BJ (cell line): ENCODE data around the gene DAPK2. TPM values are rescaled to one million over a fixed set of nuclear protein-coding genes. Genes with fewer than 3 reads are reported as not detected.

Experiments used
- CTCF ChIA-PET: fragments of 350-600 bp; formaldehyde crosslinking; extraction: SDS; loops from one replicate; lab custom pipeline; 2021; ENCODE audit warnings: antibody characterized with exemption, inconsistent platforms; lab: Yijun Ruan, JAX
- POLR2A ChIA-PET: fragments of 300-600 bp; sonication (Branson Sonifier 250); formaldehyde crosslinking; extraction: SDS; loops from one replicate; lab custom pipeline; 2021; ENCODE audit warnings: antibody characterized with exemption; lab: Charles Lee
- DNase-seq: peaks from one replicate; pipeline ENCODE4 v3.0.0-alpha.2; 2011; ENCODE audit warnings: low read depth
- H3K27me3 ChIP-seq: 2 replicates; pipeline ENCODE4 v1.6.0; 2011; ENCODE audit warnings: low read length; ENCODE audit not compliant: control insufficient read depth, insufficient read depth
- H3K36me3 ChIP-seq: 2 replicates; pipeline ENCODE4 v1.5.1; 2011; ENCODE audit warnings: low read length; ENCODE audit not compliant: control insufficient read depth, insufficient read depth
- H3K4me3 ChIP-seq: 2 replicates; pipeline ENCODE4 v1.5.1; 2011; ENCODE audit warnings: low read depth, mild to moderate bottlenecking, control low read depth, low read length
- CTCF ChIP-seq: IDR thresholded peaks from 2 replicates; pipeline ENCODE4 v1.5.1; 2011; ENCODE audit warnings: low read depth, mild to moderate bottlenecking, control low read depth, inconsistent platforms, low read length, moderate library complexity; ENCODE audit not compliant: insufficient read depth
- polyA plus RNA-seq: library from polyadenylated mRNA; depleted of rRNA; stranded (reverse); fragments of >200 nt; gene quantifications from 2 replicates; pipeline ENCODE4 v1.2.3, GENCODE V29; 2011

Gene DAPK2
- polyA plus RNA-seq, 1 experiment, result 12.4 TPM

- DNase-seq, result no peak
- POLR2A ChIA-PET, result no interaction called here
- Histone ChIP-seq H3K27me3 (no peaks in the 10 kb centered on the region; the same call in 1 of the 2 replicates), H3K36me3 (no peaks in the 10 kb centered on the region; the same call in 1 of the 2 replicates), H3K4me3 (no peak overlapping the region)
- TF ChIP-seq CTCF, result no peak
- CTCF ChIA-PET, result interaction anchor here (0.7 kb wide), 1 partner anchor 44 kb away, joined by 3 read pairs; no protein-coding TSS in a partner anchor
These were observed 29.1 kb downstream of the DAPK2 start for GRCh38 chr15:64017082-64017588.

GRCh38 chr15:64016257-64016656 is 30.0 kb downstream of the DAPK2 start:
- CTCF ChIA-PET, result no interaction called here

GRCh38 chr15:64014995-64015394 is 31.3 kb downstream of the DAPK2 start:
- ChIA-PET CTCF (no interaction called here), POLR2A (no interaction called here)
- Histone ChIP-seq H3K36me3 (no peaks in the 10 kb centered on the region; the same call in 1 of the 2 replicates), H3K4me3 (no peak overlapping the region), H3K27me3 (no peaks in the 10 kb centered on the region; the same call in 1 of the 2 replicates)
- DNase-seq, result no peak
- TF ChIP-seq CTCF, result no peak

More at GRCh38 chr15:64016257-64016656, 30.0 kb downstream of the DAPK2 start:
- no peak for DNase-seq
- POLR2A ChIA-PET, result no interaction called here
- TF ChIP-seq CTCF, result no peak
- Histone ChIP-seq H3K4me3 (no peak overlapping the region), H3K27me3 (no peaks in the 10 kb centered on the region; the same call in 1 of the 2 replicates), H3K36me3 (no peaks in the 10 kb centered on the region; the same call in 1 of the 2 replicates)

GRCh38 chr15:64013179-64014062 is 32.9 kb downstream of the DAPK2 start:
- Histone ChIP-seq H3K4me3 (no peak overlapping the region), H3K36me3 (no peaks in the 10 kb centered on the region; the same call in 1 of the 2 replicates), H3K27me3 (no peaks in the 10 kb centered on the region; the same call in 1 of the 2 replicates)
- TF ChIP-seq CTCF, result no peak
- ChIA-PET CTCF (interaction anchor here (0.6 to 1.0 kb wide), 2 partner anchors 13 to 26 kb away, joined by 3 read pairs; no protein-coding TSS in a partner anchor), POLR2A (no interaction called here)
- no peak for DNase-seq

- ChIA-PET CTCF (interaction anchor here (1.6 kb wide), 1 partner anchor 12 kb away, joined by 3 read pairs; no protein-coding TSS in a partner anchor), POLR2A (no interaction called here)
- DNase-seq, result no peak
- Histone ChIP-seq H3K4me3 (no peak overlapping the region), H3K27me3 (no peaks in the 10 kb centered on the region), H3K36me3 (no peaks in the 10 kb centered on the region; the same call in 1 of the 2 replicates)
- no peak for TF ChIP-seq CTCF
These were observed 34.5 kb downstream of the DAPK2 start for GRCh38 chr15:64011736-64012135.
